Dermis blood vessel endothelial cell (primary cell): Measurements from ENCODE around the gene IGFL1. TPM values are rescaled to one million over a fixed set of nuclear protein-coding genes. Genes with fewer than 3 reads are reported as not detected.
"Not testable (repeated sequence)": the region's sequence is repeated elsewhere in the genome, so short reads cannot be mapped to it uniquely, and the experiment has no call there.

Experiments
- DNase-seq: peaks from one replicate; pipeline ENCODE4 v3.0.0; 2010
- total RNA-seq: library from RNA; depleted of rRNA; stranded (reverse); fragments of >200 nt; gene quantifications from 2 replicates; pipeline ENCODE4 v1.2.3, GENCODE V29; 2014

Gene IGFL1
- total RNA-seq: not detected in 2 replicates

DNA sequence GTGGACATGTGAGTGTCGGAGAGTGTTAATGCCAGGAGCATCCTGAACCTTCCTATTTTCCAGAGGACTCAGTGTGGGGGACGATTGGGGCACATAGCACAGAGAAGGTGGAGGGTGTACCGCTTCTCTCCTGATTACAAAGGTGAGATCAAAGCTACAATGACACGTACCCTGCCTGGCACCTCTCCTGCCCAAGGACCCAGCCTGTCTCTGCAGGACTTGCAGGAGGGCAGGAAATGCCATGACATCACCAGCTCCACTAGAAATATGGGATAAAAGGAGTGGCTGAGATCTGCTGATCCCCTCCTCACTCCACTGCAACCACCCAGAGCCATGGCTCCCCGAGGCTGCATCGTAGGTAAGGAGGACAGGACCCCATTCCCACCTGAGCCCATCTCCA is at the start of gene IGFL1:
TSS of gene IGFL1 (plus strand) at position 301 of the 400 bp plus-strand sequence. CDS start at position 334, 33 bp downstream.
- DNase-seq: no peak

DNA sequence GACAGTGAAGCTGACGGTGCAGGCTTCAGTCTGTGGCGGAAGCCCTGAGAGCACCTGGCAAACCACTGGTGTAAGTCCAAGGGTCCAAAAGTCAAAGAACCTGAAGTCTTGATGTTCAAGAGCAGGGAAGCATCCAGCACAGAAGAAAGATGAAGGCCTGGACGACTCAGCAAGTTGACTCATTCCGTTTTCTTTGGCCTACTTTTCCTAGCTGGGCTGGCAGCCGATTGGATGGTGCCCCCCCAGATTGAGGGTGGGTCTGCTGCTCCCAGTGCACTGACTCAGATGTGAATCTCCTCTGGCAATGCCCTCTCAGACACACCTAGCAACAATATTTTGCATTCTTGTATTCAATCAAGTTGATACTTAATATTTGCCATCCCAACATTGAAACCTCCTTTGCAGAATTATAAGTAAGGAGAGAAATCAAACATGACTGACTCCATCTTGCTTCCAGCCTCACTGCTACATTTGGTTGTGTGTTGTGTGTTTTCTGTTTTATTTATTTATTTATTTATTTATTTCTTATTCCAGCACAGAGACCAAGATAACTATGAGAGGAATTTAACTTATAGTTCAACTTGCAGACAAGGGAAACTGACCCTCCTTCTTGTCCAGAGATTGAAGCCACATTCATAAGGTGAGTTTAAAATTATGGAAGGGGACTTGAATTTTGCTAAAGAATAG is 48.7 kb upstream of the IGFL1 start:
- DNase-seq: no peak

DNA sequence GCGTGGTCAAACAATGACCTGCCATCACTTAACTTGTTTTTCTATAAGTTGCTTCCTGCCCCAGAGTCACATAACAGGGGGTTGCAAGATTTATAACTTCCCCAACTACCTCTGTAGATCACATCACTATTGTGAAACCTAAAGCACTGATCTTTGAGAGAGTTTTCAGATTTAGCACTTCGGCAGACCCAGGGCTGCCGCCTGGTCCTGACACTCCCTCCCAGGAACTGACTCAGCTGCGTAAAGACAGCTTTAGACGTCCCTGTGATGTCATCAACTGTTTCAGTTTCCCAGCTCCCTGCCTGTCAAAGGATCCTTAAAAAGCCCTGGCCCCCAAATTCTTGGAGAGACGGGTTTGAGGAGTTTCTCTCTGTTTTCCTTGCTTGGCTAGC is 48.2 kb upstream of the IGFL1 start:
- no peak for DNase-seq

DNA sequence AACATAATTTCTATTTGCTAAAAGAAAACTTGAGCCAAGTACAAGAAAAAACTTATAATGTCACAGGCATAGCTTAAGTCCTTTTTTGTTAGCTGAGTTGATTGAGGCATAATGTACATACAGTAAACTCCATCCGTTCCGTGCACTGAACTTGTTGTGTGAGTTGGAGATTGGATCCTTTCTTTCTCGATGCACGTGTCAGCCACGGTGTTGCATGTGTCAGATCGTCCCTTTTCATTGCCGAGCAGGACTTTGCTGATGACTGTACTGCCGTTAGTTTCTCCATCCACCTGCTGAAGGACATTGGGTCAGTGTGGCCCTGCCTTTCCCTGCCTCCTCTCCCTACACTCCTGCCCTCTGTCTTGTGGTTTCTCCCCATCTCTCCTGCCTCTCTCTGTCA is 47.1 kb upstream of the IGFL1 start:
- DNase-seq: no peak

DNA sequence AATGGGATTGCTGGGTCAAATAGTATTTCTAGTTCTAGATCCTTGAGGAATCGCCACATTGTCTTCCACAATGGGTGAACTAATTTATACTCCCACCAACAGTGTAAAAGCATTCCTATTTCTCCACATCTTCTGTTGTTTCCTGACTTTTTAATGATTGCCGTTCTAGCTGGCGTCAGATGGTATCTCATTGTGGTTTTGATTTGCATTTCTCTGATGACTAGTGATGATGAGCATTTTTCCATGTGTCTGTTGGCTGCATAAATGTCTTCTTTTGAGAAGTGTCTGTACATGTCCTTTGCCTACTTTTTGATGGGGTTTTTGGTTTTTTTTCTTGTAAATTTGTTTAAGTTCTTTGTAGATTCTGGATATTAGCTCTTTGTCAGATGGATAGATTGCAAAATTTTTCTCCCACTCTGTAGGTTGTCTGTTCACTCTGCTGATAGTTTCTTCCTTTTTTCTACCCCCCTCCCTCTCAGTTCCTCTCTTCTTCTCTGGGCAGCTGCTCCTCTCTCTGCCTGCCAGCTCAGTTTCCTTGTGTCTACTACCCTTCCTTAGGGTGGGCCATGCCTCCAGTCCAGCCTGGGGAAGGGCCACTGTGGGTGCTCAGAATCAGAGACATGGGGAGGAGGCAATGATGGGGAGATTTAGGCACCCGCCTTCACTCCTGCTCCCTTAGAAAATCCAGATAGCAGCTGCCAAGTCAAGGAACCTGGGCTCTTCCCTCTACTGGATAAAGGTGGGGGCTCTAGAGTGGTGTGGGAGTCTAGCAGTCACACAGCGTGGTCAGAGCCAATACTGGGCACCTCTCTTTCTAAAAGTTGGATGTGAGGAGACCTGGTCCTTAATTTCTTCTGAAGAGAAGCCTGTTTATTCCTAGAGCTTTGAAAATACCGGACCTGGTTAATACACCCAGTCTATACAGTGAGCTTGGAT is 44.5 kb upstream of the IGFL1 start:
- not testable (repeated sequence) for DNase-seq

DNA sequence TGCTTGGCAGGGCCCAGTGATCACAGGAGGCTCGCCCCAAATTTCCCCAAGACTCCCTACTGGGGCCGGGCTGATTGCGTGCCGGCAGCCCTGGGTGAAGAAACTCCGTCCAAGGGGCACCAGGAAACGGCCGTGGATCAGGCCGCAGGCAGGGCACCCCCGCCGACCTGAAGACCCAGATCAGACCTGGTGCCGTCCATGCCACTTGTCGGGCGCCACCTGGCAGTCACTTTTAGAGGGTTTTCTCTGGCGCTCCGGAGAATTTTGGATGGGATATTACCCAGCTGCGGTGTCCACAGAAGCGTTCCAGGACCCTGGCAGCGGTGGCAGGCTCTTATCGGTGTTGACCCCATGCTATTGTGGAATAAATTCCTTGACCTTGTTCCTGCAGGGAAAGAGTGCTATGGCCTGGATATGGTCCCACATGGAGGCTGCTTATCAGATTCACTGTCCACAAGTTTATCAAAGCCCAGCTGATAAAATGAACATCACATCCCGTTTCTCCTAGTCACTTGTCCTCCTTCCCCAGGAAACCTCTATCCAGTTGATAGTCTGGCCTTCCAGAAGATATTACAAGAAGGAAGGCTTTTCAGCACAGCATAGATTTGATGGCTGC is 43.3 kb upstream of the IGFL1 start:
- no peak for DNase-seq

DNA sequence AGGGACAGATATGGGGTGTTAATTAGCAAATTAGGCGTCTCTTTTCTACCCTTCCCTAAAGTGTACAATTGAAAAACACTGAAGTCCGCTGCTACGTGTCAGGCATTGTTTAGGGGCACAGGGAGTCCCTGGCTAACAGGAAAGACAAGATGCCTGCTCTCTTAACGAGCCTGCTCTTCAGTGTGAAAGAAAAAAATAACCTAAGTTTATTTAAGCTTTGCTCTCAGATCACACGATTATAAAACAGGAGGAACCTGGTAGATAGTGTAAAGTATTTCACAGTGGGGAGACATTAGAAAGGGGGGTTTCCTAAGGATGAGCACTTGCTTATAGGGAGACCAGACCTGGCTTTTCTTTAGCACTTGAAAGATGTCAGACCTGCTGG is 42.8 kb upstream of the IGFL1 start:
- DNase-seq: no peak

DNA sequence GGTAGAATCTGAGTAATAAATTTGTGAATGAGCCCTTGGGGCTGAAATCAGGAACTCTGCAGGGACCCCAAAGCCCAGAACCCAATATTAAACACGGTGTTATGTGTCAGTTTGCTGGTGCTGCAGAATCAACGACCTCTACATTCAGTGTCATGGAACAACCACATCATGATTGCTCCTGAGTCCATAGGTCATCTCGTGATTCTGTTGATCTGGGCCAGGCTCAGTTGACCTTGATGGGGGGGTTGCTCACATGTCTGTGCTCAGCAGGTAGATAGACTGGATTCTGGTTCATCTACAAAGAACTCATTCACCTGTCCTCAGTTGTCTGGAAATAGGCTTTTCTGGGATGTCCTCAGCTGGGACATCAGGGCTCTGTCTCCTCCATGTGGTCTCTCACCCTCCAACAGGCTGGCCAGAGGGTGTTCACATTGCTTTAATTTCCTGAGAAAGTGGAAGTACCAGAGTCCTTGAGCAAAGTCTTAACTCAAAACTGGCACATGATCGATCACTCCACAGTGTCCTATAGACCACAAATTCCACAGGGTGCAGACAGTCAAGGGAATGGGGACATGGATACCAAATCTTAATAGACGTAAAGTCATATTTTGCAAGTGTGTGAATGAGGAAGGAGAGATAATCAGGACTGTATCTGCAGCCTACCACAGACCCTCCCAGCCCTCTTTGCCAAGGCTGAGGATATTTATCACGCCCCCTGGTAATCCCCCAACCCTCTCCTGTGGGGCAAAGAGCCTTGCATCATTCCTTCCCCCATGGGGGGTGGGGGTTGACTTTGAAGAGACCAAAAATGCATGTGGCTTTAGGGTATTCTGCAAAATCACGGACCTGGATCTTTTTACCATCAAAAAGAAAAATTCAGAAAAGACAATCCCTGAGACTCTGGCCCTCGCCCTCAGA is 39.3 kb upstream of the IGFL1 start:
- DNase-seq: no peak

DNA sequence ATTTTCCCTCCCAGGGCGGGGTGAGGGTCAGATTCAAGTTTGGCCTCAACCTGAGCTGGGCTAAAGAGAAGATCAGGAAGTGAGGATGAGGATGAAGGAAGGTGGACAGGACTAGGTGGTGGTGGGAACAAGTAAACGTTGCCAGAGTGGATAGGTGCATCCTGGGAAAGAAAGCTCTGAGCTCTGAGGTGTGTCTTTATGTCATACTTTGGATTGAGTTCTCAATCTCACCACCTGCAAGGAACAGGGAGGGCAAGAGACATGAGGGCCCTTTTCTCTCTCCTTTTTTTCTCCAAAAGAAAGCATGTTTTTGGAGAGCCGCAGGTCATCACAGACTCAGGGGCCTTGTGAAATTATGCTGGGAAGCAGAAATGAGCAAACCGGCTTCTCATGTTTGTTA is 38.2 kb upstream of the IGFL1 start:
- DNase-seq: no peak

DNA sequence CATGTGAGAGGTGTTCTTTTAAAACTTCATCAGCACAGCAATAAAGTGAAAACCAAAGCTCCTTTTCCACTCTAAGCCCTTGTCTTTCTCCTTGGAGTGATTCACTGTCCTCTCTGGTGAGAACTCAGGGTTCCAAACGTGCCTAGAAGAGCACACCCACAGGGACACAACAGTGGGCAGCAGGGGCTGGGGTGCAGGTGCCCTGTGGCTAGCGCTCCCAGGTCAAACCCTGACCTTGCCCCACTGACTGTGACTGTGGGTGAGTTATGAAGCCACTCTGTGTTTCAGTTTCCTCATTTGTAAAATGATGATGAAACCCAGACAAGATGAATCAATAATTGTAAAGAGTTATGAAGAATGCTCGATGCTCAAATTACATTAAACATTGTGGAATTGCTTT is 37.6 kb upstream of the IGFL1 start:
- no peak for DNase-seq

DNA sequence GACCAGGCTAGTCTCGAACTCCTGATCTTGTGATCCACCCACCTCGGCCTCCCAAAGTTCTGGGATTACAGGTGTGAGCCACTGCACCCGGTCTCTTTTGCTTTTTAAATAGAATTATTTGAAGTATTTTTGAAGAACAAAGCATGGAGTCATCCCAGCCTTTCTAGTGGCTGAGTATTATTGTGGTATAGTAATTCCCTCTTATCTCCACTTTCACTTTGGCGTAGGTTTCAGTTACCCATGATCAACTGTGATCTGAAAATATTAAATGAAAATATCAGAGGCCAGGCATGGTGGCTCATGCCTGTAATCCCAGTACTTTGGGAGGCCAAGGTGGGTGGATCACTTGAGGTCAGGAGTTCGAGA is 36.9 kb upstream of the IGFL1 start:
- not testable (repeated sequence) for DNase-seq

DNA sequence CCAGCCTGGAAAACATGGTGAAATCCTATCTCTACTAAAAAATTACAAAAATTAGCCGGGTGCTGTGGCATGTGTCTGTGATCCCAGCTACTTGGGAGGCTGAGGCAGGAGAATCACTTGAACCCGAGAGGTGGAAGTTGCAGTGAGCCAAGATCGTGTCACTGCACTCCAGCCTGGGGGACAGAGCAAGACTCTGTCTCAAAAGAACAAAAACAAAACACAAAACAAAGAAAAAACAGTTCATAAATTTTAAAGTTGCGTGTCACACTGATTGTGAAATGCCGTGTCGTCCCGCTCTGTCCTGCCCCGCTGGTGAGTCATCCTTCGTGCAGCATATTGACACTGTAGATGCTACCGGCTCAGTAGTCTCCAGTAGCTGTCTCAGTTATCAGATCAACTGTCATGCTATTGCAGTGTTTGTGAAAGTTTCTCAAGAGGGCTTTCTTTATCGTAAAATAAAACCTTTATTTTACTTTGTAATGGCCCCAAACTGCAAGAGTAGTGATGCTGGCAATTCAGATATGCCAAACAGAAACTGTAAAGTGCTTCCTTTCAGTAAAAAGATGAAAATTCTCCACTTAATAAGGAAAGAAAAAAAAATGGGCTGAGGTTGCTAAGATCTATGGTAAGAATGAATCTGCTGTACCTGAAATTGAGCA is 36.4 kb upstream of the IGFL1 start:
- peak; percentile 10 for DNase-seq

DNA sequence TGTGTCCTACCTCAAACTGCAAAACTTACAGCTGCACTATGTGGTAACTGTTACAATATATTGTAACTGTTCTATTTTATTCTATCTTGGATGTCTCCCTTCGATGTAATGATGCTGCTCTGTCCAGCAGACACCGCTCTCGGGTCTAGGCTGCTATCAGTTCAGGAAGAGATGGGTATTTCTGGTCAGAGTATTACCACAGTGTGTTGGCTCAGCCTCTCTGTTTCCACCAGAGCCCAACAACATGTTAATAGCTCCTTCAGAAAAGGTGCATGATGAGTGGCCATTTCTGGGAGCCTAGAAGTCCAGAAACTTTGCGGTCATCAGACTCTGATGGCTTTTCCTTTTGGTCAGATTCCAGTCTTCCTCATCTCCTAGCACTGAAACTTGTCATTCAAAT is 35.9 kb upstream of the IGFL1 start:
- no peak for DNase-seq

DNA sequence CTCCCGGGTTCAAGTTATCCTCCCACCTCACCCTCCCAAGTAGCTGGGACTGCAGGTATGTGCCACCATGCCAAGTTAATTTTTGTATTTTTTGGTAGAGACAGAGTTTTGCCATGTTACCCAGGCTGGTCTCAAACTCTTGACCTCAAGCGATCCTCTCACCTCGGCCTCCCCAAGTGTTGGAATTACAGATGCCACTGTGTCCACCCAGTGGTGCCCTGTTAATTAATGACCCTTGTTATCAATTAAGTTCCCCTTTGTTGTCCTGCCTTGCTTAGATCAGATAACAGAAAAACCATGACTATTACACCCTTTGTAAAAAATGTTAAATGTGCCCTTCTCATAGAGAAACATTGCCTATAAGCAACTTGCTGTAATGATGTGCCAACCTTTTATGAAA is 34.4 kb upstream of the IGFL1 start:
- no peak for DNase-seq

DNA sequence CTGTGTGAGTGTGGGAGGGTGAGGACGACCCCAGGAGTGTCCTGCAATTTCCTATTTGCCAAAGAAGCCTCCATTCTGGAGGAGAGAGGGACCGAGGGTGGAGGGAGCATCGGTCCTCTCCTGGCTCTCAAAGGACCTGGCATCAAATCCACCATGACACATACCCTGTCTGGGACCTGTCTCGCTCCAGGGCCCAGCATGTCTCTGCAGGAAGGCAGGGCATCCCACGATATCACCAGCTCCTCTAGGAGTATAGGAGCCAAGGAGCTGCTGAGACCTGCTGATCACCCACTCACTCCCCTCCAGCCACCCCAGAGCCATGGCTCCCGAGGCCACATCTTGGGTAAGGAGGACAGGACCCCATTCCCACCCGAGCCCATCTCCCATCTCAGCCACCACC is 33.6 kb upstream of the IGFL1 start:
- DNase-seq: not testable (repeated sequence)

DNA sequence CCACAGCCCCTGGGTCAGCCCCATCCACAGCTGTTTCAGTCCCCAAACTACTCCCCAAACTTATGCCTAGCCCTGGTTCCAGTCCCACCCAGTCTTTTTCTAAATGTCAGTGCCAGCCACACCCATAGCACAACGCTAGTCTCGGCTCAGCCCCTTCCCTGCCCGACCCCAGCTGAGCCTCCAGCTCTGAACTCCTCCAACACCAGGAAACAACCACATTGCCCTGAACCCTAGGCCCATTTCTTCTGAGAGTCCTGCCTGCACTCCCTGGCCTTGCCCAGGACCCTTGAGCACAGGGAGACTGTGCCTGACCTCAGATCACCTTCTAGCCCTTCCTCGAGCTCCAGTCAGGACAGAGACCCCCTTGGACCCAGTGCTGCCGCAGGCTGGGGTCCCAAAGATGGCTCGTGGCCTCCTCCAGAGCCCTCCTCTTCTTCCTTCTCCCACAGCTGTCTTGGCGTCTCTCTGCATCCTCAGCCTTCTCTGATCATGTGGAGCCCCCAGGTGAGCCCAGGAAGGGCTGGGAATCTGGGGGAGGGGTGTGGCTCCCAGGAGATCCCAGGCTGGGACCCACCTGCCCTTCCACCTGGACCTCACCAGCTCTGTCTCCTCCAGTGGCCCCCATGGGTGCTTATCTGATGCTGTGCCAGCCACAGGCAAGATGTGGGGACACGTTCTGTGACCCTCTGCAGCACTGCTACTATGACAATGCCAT is 33.0 kb upstream of the IGFL1 start:
- no peak for DNase-seq

DNA sequence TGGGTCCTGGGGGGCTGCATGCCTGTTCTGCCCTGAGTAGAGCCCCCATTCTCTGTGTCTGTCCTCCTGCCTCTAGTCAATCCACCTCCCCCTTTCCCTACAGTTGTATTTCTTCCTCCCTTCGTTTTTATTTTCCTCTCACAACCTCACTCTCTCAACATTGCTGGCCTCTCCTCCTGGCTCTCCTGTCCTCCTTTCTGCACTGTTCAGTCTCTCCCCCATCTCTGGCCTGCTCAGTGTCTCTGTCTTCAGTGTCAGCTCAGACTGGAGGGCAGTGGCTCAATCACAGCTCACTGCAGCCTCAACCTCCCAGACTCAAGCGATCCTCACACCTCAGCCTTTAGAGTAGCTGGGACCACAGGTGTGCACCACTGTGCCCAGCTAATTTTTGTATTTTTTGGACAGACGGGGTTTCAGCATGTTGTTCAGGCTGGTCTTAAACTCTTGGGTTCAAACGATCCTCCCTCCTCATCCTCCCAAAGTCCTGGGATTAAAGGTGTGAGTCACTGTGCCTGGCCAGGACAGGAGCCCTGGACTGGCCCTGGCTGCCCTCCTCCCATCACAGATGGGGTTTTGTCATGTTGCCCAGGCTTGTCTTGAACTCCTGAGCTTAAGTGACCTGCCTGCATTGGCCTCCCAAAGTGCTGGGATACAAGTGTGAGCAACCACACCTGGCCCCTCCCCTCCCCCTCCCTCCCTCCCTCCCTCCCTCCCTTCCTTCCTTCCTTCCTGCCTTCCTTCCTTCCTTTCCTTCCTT is 32.0 kb upstream of the IGFL1 start:
- DNase-seq: no peak

DNA sequence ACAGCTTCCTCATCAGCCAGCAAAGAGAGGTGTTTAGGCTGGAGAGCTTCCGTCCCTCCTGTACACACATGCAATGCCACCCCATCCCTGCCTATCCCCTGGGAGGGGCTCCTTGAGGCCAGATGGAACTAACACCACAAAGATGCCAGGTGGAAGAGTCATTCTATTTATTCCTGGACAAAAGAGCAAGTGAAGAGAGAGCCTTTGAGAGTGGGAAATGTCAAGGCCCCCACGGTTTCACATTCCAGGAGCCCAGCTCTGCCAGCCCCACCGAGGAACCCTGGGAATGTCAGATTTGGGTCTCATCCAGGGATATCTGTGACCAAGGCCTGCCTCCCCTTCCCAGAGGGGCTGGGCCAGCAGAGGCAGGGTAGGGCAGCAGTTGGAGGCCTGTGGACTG is 30.8 kb upstream of the IGFL1 start:
- DNase-seq: no peak

DNA sequence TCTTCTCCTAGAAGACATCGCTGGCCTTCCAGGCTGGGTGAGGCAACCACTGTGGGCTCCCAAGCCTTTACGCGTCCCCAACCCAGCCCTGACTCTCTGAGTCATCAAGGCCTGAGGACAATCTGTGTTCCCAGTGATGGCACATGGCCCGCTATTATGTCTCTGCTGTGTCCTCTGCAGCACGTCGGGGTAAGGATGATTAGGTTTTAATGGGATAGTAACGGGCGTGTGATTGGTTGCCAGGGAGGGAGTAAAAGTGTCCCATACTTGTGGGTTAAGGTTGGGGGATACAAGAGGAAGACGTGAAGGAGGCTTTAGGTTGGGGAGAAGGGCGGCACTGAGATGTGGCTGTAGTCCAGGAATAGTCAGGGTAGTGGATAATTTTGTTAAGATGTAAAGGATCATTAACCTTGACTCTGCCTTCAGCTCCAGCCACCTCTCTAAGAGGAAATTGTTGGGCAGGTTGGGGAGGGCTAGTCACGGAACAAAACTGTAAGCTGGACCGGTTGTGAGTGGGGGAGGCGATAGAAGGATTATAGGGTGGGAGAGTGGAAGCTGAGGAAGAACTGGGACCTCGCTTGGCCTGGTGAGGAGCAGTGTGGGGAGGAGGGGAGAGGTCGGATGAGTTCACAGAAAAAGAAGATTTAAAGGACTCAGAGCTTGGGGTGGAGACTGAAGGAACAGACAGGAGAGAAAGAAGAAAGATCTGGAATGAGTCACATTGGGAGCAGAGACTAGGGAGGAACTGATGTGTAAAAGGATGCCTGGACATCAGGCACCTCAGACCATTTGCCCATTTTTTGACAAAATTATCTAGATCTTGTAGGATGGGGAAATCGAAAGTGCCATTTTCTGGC is 27.9 kb upstream of the IGFL1 start:
- DNase-seq: no peak

DNA sequence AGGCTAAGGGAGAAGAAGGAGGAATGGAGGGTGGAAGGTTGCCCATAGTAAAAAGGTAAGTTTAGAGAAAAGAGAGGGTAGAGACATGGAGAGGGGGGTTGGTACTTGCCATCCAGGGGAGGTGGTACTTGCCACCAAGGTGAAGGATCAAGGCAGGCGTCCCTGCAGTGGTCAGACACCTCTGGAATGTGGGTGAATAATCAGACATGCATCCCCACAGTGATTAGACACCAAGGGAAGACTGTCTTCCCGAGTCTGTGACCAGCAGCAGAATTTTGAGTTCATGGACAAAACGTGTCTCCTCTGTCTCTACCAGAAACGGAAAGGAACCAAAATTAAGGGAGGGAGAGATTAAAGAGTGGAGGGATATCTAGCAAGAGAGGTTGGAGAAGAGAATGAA is 27.1 kb upstream of the IGFL1 start:
- no peak for DNase-seq
